SK-N-MC (cell line): Measurements from ENCODE around the gene LRP5.
"Not testable (repeated sequence)": the region's sequence is repeated elsewhere in the genome, so short reads cannot be mapped to it uniquely, and the experiment has no call there.

Source experiments
- DNase-seq: peaks from one replicate; pipeline ENCODE4 v3.0.0-alpha.2; 2011; ENCODE audit warnings: low read depth, low spot score
- H3K27ac ChIP-seq: fragments of 200-600 bp; sonication (generic); 2 replicates; pipeline ENCODE4 v1.5.1; 2016; ENCODE audit warnings: mixed run types
- H3K36me3 ChIP-seq: fragments of 200-600 bp; sonication (generic); 2 replicates; pipeline ENCODE4 v1.6.1; 2017; ENCODE audit warnings: antibody characterized with exemption, low read length, mixed read lengths; ENCODE audit not compliant: insufficient read depth
- H3K4me3 ChIP-seq: fragments of 200-600 bp; sonication (generic); 2 replicates; pipeline ENCODE4 v1.5.1; 2016
- H3K9ac ChIP-seq: fragments of 200-600 bp; sonication (generic); 2 replicates; pipeline ENCODE4 v1.8.0; 2017; ENCODE audit warnings: mixed run types, mixed read lengths; ENCODE audit not compliant: insufficient read length
- H3K9me3 ChIP-seq: fragments of 200-600 bp; sonication (generic); 2 replicates; pipeline ENCODE4 v1.6.1; 2017; ENCODE audit warnings: low read depth, mild to moderate bottlenecking, antibody characterized with exemption, low read length, moderate library complexity, mixed read lengths
- EZH2 ChIP-seq: fragments of 200-600 bp; sonication (generic); IDR thresholded peaks from one replicate; pipeline ENCODE4 v1.6.1; 2017; ENCODE audit warnings: antibody characterized with exemption
- FOXP2 ChIP-seq: optimal IDR thresholded peaks from 2 replicates; pipeline ENCODE3; 2011; ENCODE audit warnings: mild to moderate bottlenecking, moderate library complexity; ENCODE audit not compliant: insufficient read depth; ENCODE audit errors: extremely low read length, control extremely low read depth
- POLR2AphosphoS5 ChIP-seq: IDR thresholded peaks from 2 replicates; pipeline ENCODE4 v1.6.1; 2012; ENCODE audit warnings: mild to moderate bottlenecking, low read depth, low read length, borderline replicate concordance

LRP5 gene

GRCh38 chr11:68446046-68446725, 133.8 kb downstream of the LRP5 start:
- Histone ChIP-seq H3K36me3 (peaks cover 23% of the 10 kb centered on the region; the same call in 1 of the 2 replicates), H3K4me3 (no peak overlapping the region), H3K9me3 (no peaks in the 10 kb centered on the region), H3K9ac (no peak overlapping the region), H3K27ac (no peak overlapping the region)
- no peak for DNase-seq
- TF ChIP-seq POLR2AphosphoS5, result no peak
- TF ChIP-seq FOXP2, result no peak
- no peak for TF ChIP-seq EZH2

GRCh38 chr11:68447015-68447801, 134.8 kb downstream of the LRP5 start:
- Histone ChIP-seq H3K27ac (no peak overlapping the region), H3K4me3 (no peak overlapping the region), H3K9ac (no peak overlapping the region), H3K9me3 (no peaks in the 10 kb centered on the region), H3K36me3 (peaks cover 23% of the 10 kb centered on the region; the same call in 1 of the 2 replicates)
- DNase-seq, result no peak
- TF ChIP-seq EZH2, result no peak
- peak; percentile 30 for TF ChIP-seq FOXP2
- TF ChIP-seq POLR2AphosphoS5, result no peak

GRCh38 chr11:68447914-68448313, 135.5 kb downstream of the LRP5 start:
- H3K9ac ChIP-seq, DNase-seq, H3K27ac ChIP-seq, H3K4me3 ChIP-seq, H3K9me3 ChIP-seq: not testable (repeated sequence)
- H3K36me3 ChIP-seq, result peaks cover 19% of the 10 kb centered on the region; the same call in 1 of the 2 replicates

GRCh38 chr11:68448604-68449011, 136.2 kb downstream of the LRP5 start:
- Histone ChIP-seq H3K4me3 (no peak overlapping the region), H3K36me3 (peaks cover 19% of the 10 kb centered on the region; the same call in 1 of the 2 replicates), H3K27ac (no peak overlapping the region), H3K9ac (no peak overlapping the region), H3K9me3 (no peaks in the 10 kb centered on the region)
- TF ChIP-seq EZH2, result no peak
- no peak for TF ChIP-seq FOXP2
- no peak for TF ChIP-seq POLR2AphosphoS5
- no peak for DNase-seq

GRCh38 chr11:68449951-68450350, 137.6 kb downstream of the LRP5 start:
- H3K4me3 ChIP-seq, result no peak overlapping the region
- no peaks in the 10 kb centered on the region for H3K9me3 ChIP-seq
- peaks cover 19% of the 10 kb centered on the region; the same call in 1 of the 2 replicates for H3K36me3 ChIP-seq
- TF ChIP-seq POLR2AphosphoS5 (no peak), FOXP2 (no peak), EZH2 (no peak)
- no peak overlapping the region for H3K27ac ChIP-seq
- DNase-seq, result no peak
- no peak overlapping the region for H3K9ac ChIP-seq

- Histone ChIP-seq H3K36me3 (peaks cover 19% of the 10 kb centered on the region; the same call in 1 of the 2 replicates), H3K9me3 (no peaks in the 10 kb centered on the region), H3K4me3 (no peak overlapping the region), H3K27ac (no peak overlapping the region), H3K9ac (no peak overlapping the region)
- TF ChIP-seq POLR2AphosphoS5, result no peak
- DNase-seq, result no peak
These were observed 138.3 kb downstream of the LRP5 start for GRCh38 chr11:68450711-68451110.

- Histone ChIP-seq H3K9ac (no peak overlapping the region), H3K9me3 (no peaks in the 10 kb centered on the region), H3K36me3 (no peaks in the 10 kb centered on the region), H3K4me3 (no peak overlapping the region), H3K27ac (no peak overlapping the region)
- TF ChIP-seq POLR2AphosphoS5, result no peak
- TF ChIP-seq EZH2, result no peak
- no peak for TF ChIP-seq FOXP2
- DNase-seq, result no peak
These were observed 142.4 kb downstream of the LRP5 start for GRCh38 chr11:68454767-68455166.

- TF ChIP-seq EZH2 (no peak), FOXP2 (no peak), POLR2AphosphoS5 (no peak)
- no peak overlapping the region for H3K9ac ChIP-seq
- H3K9me3 ChIP-seq, result no peaks in the 10 kb centered on the region
- no peak overlapping the region for H3K4me3 ChIP-seq
- H3K27ac ChIP-seq, result no peak overlapping the region
- no peaks in the 10 kb centered on the region for H3K36me3 ChIP-seq
- no peak for DNase-seq
These were observed 143.1 kb downstream of the LRP5 start for GRCh38 chr11:68455485-68455884.
